ENCODE data around the gene DMGDH.
A peak's percentile ranks its signal among the peaks of the same experiment; 100 is the strongest.

Gene DMGDH

GRCh38 chr5:78974601-78975000 lies 94.9 kb downstream of the DMGDH start:
- no peak for DNase-seq (ENCODE audit: low read depth in 2 of 2)

GRCh38 chr5:78974011-78974410 lies 95.5 kb downstream of the DMGDH start:
- DNase-seq (ENCODE audit: low read depth in 2 of 2) = no peak

- peak; percentile 80 to 82 for DNase-seq (ENCODE audit: low read depth in 2 of 2)
Observed at GRCh38 chr5:78972654-78973428, 96.6 kb downstream of the DMGDH start.

- DNase-seq (ENCODE audit: low read depth in 2 of 2) = no peak
Observed at GRCh38 chr5:78971998-78972397, 97.5 kb downstream of the DMGDH start.

GRCh38 chr5:78968781-78969180 lies 100.7 kb downstream of the DMGDH start:
- no peak for DNase-seq (ENCODE audit: low read depth in 2 of 2)

- peak in 1 of 2 experiments; percentile 42 for DNase-seq (ENCODE audit: low read depth in 2 of 2)
Observed at GRCh38 chr5:78964889-78965288, 104.6 kb downstream of the DMGDH start.

- DNase-seq (ENCODE audit: low read depth in 2 of 2) = no peak
Observed at GRCh38 chr5:78961743-78962142, 107.7 kb downstream of the DMGDH start.

- DNase-seq (ENCODE audit: low read depth in 2 of 2) = no peak
Observed at GRCh38 chr5:78959767-78960166, 109.7 kb downstream of the DMGDH start.

- DNase-seq (ENCODE audit: low read depth in 2 of 2) = no peak
Observed at GRCh38 chr5:78958672-78959445, 110.6 kb downstream of the DMGDH start.

GRCh38 chr5:78956901-78957300 lies 112.6 kb downstream of the DMGDH start:
- DNase-seq (ENCODE audit: low read depth in 2 of 2) = no peak

- no peak for DNase-seq (ENCODE audit: low read depth in 2 of 2)
Observed at GRCh38 chr5:78953092-78953800, 116.2 kb downstream of the DMGDH start.
